KBM-7 (cell line): ENCODE measurements around the gene PSME2.

Source experiments
- DNase-seq: peaks from one replicate; pipeline ENCODE4 v3.0.0-alpha.2; 2015
- in situ Hi-C: fragments of 300-500 bp; cut with MboI; formaldehyde crosslinking; loops from 2 replicates; pipeline ENCODE4 v1.14.3; 2020; ENCODE audit warnings: low sequenced_read_pairs, low pct_unique_long_range_greater_than_20kb, mixed read lengths

The PSME2 gene

DNA sequence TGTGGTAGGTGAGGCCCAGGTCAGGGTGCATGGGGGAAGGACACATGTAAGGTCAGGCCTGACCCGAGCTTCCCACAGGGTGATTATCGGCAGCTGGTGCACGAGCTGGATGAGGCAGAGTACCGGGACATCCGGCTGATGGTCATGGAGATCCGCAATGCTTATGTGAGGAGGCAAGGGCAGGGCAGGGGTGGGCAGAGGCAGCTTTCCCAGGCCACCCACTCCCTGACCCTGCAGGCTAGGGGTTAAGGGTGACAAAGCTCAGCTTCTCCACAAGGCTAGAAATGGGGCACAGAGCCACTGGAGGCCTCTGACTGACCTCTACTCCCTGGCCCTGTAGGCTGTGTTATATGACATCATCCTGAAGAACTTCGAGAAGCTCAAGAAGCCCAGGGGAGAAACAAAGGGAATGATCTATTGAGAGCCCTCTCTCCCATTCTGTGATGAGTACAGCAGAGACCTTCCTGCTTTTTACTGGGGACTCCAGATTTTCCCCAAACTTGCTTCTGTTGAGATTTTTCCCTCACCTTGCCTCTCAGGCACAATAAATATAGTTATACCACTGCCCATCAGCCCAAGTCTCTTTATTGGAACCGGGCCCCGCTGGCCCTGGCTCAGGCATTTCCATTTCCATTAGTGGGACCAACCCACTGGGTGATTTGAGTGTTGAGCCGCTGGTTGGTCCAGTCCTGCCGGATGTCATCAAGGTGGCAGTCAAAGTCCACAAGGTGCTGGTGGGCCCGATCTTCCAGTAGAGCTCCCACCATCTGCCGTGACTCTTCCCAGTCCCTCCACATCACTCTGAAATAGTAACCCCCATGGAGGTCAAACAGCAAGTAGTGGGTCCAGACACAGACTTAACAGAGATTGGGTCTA is 7.8 kb downstream of the PSME2 start:
- in situ Hi-C loops: no loop called here

DNA sequence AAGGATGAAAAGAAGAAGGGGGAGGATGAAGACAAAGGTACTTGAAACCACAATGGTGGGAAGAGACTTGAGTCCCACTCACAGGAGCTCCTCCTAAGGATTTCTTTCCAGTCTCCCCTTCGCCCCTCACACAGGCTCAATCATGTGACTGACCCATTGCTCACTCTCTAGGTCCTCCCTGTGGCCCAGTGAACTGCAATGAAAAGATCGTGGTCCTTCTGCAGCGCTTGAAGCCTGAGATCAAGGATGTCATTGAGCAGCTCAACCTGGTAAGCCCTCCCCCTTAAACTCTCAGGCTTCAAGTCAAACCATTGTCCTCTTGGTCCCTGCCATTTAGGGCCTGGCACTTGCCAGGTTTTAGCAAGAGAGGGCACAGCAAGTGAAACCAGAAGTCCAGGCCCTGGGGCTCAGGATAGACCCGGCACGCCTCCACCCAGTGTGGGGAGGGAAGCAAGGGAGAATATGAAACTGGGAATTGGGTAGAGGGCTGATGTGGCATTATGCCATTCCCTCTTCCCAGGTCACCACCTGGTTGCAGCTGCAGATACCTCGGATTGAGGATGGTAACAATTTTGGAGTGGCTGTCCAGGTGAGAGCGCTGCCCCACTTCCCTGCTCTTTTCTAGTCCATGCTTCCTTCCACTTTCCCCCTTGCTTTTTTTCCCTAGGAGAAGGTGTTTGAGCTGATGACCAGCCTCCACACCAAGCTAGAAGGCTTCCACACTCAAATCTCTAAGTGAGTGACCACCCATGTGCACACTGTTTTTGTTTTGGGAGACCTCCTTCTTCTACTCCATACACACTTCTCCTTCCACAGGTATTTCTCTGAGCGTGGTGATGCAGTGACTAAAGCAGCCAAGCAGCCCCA is 8.6 kb downstream of the PSME2 start:
- in situ Hi-C loops: no loop called here
- DNase-seq: no peak

More for the DNA sequence above, 7.8 kb downstream of the PSME2 start:
- no peak for DNase-seq

- in situ Hi-C loops: no loop called here
- DNase-seq: no peak
These were observed 9.5 kb downstream of the PSME2 start for GRCh38 chr14:24136684-24137528.

- in situ Hi-C loops: no loop called here
- DNase-seq: peak; percentile 83
These were observed 10.4 kb downstream of the PSME2 start, which contains the start of gene PSME1 for GRCh38 chr14:24135834-24136683. Gene PSME1, plus strand, starts transcription at chr14:24136194. Its CDS starts 69 bp downstream, at chr14:24136263.

GRCh38 chr14:24135584-24135833 is 10.9 kb downstream of the PSME2 start:
- no peak for DNase-seq
- in situ Hi-C loops: no loop called here

- in situ Hi-C loops: no loop called here
- DNase-seq: no peak
These were observed 12.7 kb downstream of the PSME2 start for GRCh38 chr14:24133735-24134134.

DNA sequence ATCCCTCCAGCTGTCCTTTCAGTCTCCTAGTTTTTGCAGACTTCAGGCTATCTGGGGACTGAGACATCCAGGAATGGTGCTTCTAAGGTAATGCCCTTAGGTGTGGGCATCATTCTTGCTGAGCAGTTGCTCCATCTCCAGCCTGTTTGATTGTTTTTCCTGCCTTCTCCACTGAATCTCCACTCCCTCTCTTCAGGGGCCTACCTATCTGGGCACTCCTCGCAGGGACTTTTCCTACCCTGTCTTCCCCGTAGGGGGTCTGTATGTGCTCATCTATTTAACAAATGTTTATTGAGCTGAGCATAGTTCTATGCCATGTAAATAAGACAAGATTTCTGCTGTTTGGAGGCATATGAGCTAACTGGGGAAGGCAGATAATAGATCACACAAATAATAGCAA is 13.4 kb downstream of the PSME2 start:
- in situ Hi-C loops: no loop called here
- DNase-seq: no peak

DNA sequence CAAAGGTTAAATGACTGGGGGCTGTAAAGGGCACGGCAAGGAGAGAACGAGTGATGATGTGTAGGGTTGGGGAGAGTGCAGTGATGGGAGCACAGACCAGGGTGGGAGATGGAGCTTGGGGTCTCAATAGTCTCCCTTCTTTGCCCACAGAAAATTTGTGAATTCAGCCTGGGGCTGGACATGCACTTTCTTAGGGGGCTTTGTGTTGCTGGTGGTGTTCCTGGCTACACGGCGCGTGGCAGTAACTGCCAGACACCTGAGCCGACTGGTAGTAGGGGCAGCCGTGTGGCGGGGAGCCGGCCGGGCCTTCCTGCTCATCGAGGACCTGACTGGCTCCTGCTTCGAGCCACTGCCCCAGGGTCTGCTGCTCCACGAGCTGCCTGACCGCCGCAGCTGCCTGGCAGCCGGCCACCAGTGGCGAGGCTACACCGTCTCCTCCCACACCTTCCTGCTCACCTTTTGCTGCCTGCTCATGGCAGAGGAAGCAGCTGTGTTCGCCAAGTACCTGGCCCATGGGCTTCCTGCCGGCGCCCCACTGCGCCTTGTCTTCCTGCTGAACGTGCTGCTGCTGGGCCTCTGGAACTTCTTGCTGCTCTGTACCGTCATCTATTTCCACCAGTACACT is 14.2 kb downstream of the PSME2 start:
- in situ Hi-C loops: no loop called here
- no peak for DNase-seq

- in situ Hi-C loops: no loop called here
- no peak for DNase-seq
These were observed 14.9 kb downstream of the PSME2 start for GRCh38 chr14:24131549-24131966.

- in situ Hi-C loops: no loop called here
- no peak for DNase-seq
These were observed 15.5 kb downstream of the PSME2 start for GRCh38 chr14:24130717-24131548.

DNA sequence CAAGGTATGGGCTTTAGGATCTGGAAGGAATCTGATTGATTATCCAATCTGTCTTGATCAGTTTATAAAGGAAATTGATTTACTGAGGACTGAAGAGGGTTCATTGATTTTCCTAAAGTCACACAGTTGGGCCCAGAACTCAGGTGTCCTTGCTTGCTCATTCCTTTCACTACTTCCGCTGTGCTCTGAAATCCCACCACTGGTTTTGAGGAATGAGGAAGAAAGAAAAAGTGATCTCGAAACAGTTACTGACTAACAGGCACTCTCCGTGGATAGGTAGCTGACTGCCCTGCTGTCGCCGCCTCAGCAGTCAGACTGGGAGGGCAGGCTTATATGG is 16.1 kb downstream of the PSME2 start, which contains the start of gene FITM1:
Gene FITM1 (plus strand): TSS at position 280 of the 337 bp plus-strand sequence. CDS start 905 bp downstream, outside the sequence.
- in situ Hi-C loops: no loop called here
- no peak for DNase-seq

- DNase-seq: no peak
- in situ Hi-C loops: no loop called here
These were observed 16.9 kb downstream of the PSME2 start for GRCh38 chr14:24129410-24129998.

- in situ Hi-C loops: no loop called here
- DNase-seq: no peak
These were observed 18.7 kb downstream of the PSME2 start for GRCh38 chr14:24127673-24128072.

GRCh38 chr14:24126939-24127338 is 19.5 kb downstream of the PSME2 start:
- DNase-seq: no peak
- in situ Hi-C loops: no loop called here

GRCh38 chr14:24123424-24124417 is 22.7 kb downstream of the PSME2 start:
- in situ Hi-C loops: no loop called here
- no peak for DNase-seq

DNA sequence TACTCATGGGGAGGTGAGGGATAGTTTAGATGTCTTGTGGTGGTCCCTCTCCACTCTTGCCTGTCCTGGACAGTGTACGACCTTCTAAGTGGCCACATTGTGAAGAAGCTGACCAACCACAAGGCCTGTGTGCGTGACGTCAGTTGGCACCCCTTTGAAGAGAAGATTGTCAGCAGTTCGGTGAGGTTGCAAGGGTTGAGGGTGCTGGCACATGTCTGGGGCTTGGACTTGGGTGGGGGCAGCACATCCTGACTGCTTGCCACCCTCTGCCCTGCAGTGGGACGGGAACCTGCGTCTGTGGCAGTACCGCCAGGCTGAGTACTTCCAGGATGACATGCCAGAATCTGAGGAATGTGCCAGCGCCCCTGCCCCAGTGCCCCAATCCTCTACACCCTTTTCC is 23.5 kb downstream of the PSME2 start:
- in situ Hi-C loops: no loop called here
- DNase-seq: no peak
